Nephron (organoid): Measurements from ENCODE around the gene TRAF3.
A peak's percentile ranks its signal among the peaks of the same experiment; 100 is the strongest.

Experiments used
- H3K27ac Mint-ChIP-seq, 3 experiments: 2 replicates each; pipeline ENCODE4 v1.8.0; 2020; ENCODE audit warnings: mixed read lengths in 3 of 3, mild to moderate bottlenecking in 2 of 3, moderate library complexity in 1 of 3
- H3K27me3 Mint-ChIP-seq: 2 replicates; pipeline ENCODE4 v1.8.0; 2021; ENCODE audit warnings: low read depth, mild to moderate bottlenecking, moderate library complexity, mixed read lengths
- H3K36me3 Mint-ChIP-seq: 2 replicates; pipeline ENCODE4 v1.8.0; 2020; ENCODE audit warnings: low read depth, mixed read lengths
- H3K4me1 Mint-ChIP-seq: 2 replicates; pipeline ENCODE4 v1.8.0; 2020; ENCODE audit warnings: mixed read lengths
- H3K4me3 Mint-ChIP-seq, 3 experiments: 2 replicates each; pipeline ENCODE4 v1.8.0; 2020; ENCODE audit warnings: mild to moderate bottlenecking in 3 of 3, mixed read lengths in 3 of 3, moderate library complexity in 2 of 3
- H3K9me3 Mint-ChIP-seq: 2 replicates; pipeline ENCODE4 v1.8.0; 2020; ENCODE audit warnings: mixed read lengths
- CTCF ChIP-seq, 3 experiments: fragments of 200-600 bp; sonication (generic); IDR thresholded peaks; one replicate each; pipeline ENCODE4 v1.5.0; 2021; ENCODE audit warnings: antibody characterized with exemption in 3 of 3; ENCODE audit not compliant: unreplicated experiment in 3 of 3

Gene TRAF3

GRCh38 chr14:102757646-102758045, 19.6 kb upstream of the TRAF3 start:
- Mint-ChIP-seq H3K9me3 (no peaks in the 10 kb centered on the region), H3K27me3 (peaks cover 15% of the 10 kb centered on the region), H3K4me1 (peaks cover 22% of the 10 kb centered on the region), H3K27ac (no peak overlapping the region), H3K36me3 (no peaks in the 10 kb centered on the region), H3K4me3 (no peak overlapping the region)
- no peak for TF ChIP-seq CTCF (IDR thresholded peaks at IDR 0.05; ENCODE audit: unreplicated experiment in 3 of 3)

- no peaks in the 10 kb centered on the region for H3K9me3 Mint-ChIP-seq
- TF ChIP-seq CTCF (IDR thresholded peaks at IDR 0.05; ENCODE audit: unreplicated experiment in 3 of 3): no peak
- no peaks in the 10 kb centered on the region for H3K36me3 Mint-ChIP-seq
- peaks cover 15% of the 10 kb centered on the region for H3K27me3 Mint-ChIP-seq
- peaks cover 22% of the 10 kb centered on the region for H3K4me1 Mint-ChIP-seq
- no peak overlapping the region for H3K27ac Mint-ChIP-seq
- H3K4me3 Mint-ChIP-seq: no peak overlapping the region
Measured at GRCh38 chr14:102758087-102758486, 19.2 kb upstream of the TRAF3 start.

- H3K27ac Mint-ChIP-seq: peak overlapping the region; percentile 11 to 68 (median 34)
- TF ChIP-seq CTCF (IDR thresholded peaks at IDR 0.05; ENCODE audit: unreplicated experiment in 3 of 3): no peak
- H3K9me3 Mint-ChIP-seq: no peaks in the 10 kb centered on the region
- H3K4me1 Mint-ChIP-seq: peaks cover 19% of the 10 kb centered on the region
- H3K27me3 Mint-ChIP-seq: peaks cover 22% of the 10 kb centered on the region
- no peak overlapping the region for H3K4me3 Mint-ChIP-seq
- H3K36me3 Mint-ChIP-seq: no peaks in the 10 kb centered on the region
Measured at GRCh38 chr14:102759456-102760187, 17.6 kb upstream of the TRAF3 start.

- Mint-ChIP-seq H3K36me3 (no peaks in the 10 kb centered on the region), H3K9me3 (no peaks in the 10 kb centered on the region), H3K4me1 (peaks cover 19% of the 10 kb centered on the region), H3K27me3 (peaks cover 23% of the 10 kb centered on the region), H3K27ac (peak overlapping the region in 2 of 3 experiments; percentile 37 to 68), H3K4me3 (peak overlapping the region in 1 of 3 experiments; percentile 14)
- no peak for TF ChIP-seq CTCF (IDR thresholded peaks at IDR 0.05; ENCODE audit: unreplicated experiment in 3 of 3)
Measured at GRCh38 chr14:102760496-102761193, 16.6 kb upstream of the TRAF3 start.

- no peaks in the 10 kb centered on the region for H3K9me3 Mint-ChIP-seq
- no peak overlapping the region for H3K4me3 Mint-ChIP-seq
- peaks cover 19% of the 10 kb centered on the region for H3K4me1 Mint-ChIP-seq
- no peaks in the 10 kb centered on the region for H3K36me3 Mint-ChIP-seq
- no peak overlapping the region for H3K27ac Mint-ChIP-seq
- peaks cover 27% of the 10 kb centered on the region for H3K27me3 Mint-ChIP-seq
- no peak for TF ChIP-seq CTCF (IDR thresholded peaks at IDR 0.05; ENCODE audit: unreplicated experiment in 3 of 3)
Measured at GRCh38 chr14:102761206-102761605, 16.0 kb upstream of the TRAF3 start.
